ENCODE measurements around the gene TBC1D21. TPM values are rescaled to one million over a fixed set of nuclear protein-coding genes. Genes with fewer than 3 reads are reported as not detected.

Gene TBC1D21
- total and polyA plus RNA-seq, 8 donors = not detected

- Histone ChIP-seq H3K4me1 (no peaks in the 10 kb centered on the region), H3K36me3 (no peaks in the 10 kb centered on the region), H3K27me3 (peaks cover 0 to 48% (median 0%) of the 10 kb centered on the region in 3 donors), H3K9me3 (no peaks in the 10 kb centered on the region), H3K4me3 (no peak overlapping the region), H3K27ac (no peak overlapping the region)
- WGBS, 5 donors = 46 to 54% (median 50%) methylated on average over 11 to 14 of the region's 14 CpGs
- intact Hi-C loops (cut with DNase I; ENCODE audit: low total_unique reads) = no loop called here
- no peak for TF ChIP-seq POLR2A (IDR thresholded peaks at IDR 0.05)
- TF ChIP-seq EP300 (IDR thresholded peaks at IDR 0.05) = no peak
- TF ChIP-seq POLR2AphosphoS5 (IDR thresholded peaks at IDR 0.05) = no peak
- no peak for TF ChIP-seq CTCF (IDR thresholded peaks at IDR 0.05)
- DNase-seq = peak; percentile 23 to 41
These were observed 16.7 kb upstream of the TBC1D21 start for GRCh38 chr15:73856458-73857192.

GRCh38 chr15:73857193-73857920 is 16.0 kb upstream of the TBC1D21 start:
- H3K27me3 ChIP-seq = peaks cover 0 to 48% (median 0%) of the 10 kb centered on the region in 3 donors
- H3K36me3 ChIP-seq = no peaks in the 10 kb centered on the region
- no peak for DNase-seq
- no peak for TF ChIP-seq EP300 (IDR thresholded peaks at IDR 0.05)
- no peak for TF ChIP-seq POLR2AphosphoS5 (IDR thresholded peaks at IDR 0.05)
- WGBS, 5 donors = 62 to 84% (median 73%) methylated on average over 7 of the region's 7 CpGs
- no peak overlapping the region for H3K4me3 ChIP-seq
- H3K9me3 ChIP-seq = no peaks in the 10 kb centered on the region
- no peak overlapping the region for H3K27ac ChIP-seq
- H3K4me1 ChIP-seq = no peaks in the 10 kb centered on the region
- intact Hi-C loops (cut with DNase I; ENCODE audit: low total_unique reads) = no loop called here

- H3K4me3 ChIP-seq = no peak overlapping the region
- TF ChIP-seq POLR2A (IDR thresholded peaks at IDR 0.05) = no peak
- no peak for TF ChIP-seq CTCF (IDR thresholded peaks at IDR 0.05)
- no peak for TF ChIP-seq POLR2AphosphoS5 (IDR thresholded peaks at IDR 0.05)
- TF ChIP-seq EP300 (IDR thresholded peaks at IDR 0.05) = no peak
- H3K36me3 ChIP-seq = no peaks in the 10 kb centered on the region
- intact Hi-C loops (cut with DNase I; ENCODE audit: low total_unique reads) = no loop called here
- peaks cover 0 to 45% (median 0%) of the 10 kb centered on the region in 3 donors for H3K27me3 ChIP-seq
- peak in 1 of 2 donors; percentile 7 for DNase-seq
- H3K4me1 ChIP-seq = no peaks in the 10 kb centered on the region
- H3K9me3 ChIP-seq = no peaks in the 10 kb centered on the region
- 78 to 86% (median 83%) methylated on average over 6 of the region's 6 CpGs for WGBS, 5 donors
- H3K27ac ChIP-seq = no peak overlapping the region
These were observed 15.3 kb upstream of the TBC1D21 start for GRCh38 chr15:73858062-73858461.

GRCh38 chr15:73862276-73862675 is 11.1 kb upstream of the TBC1D21 start:
- Histone ChIP-seq H3K9me3 (no peaks in the 10 kb centered on the region), H3K36me3 (no peaks in the 10 kb centered on the region), H3K27ac (no peak overlapping the region), H3K4me1 (peaks cover 0 to 10% (median 6%) of the 10 kb centered on the region in 4 donors), H3K4me3 (no peak overlapping the region), H3K27me3 (peaks cover 0 to 36% (median 0%) of the 10 kb centered on the region in 3 donors)
- WGBS, 5 donors = 35 to 46% (median 42%) methylated on average over 6 of the region's 6 CpGs
- intact Hi-C loops (cut with DNase I; ENCODE audit: low total_unique reads) = no loop called here
- TF ChIP-seq CTCF (IDR thresholded peaks at IDR 0.05) (no peak), EP300 (IDR thresholded peaks at IDR 0.05) (no peak), POLR2AphosphoS5 (IDR thresholded peaks at IDR 0.05) (no peak), POLR2A (IDR thresholded peaks at IDR 0.05) (no peak)
- peak in 1 of 2 donors; percentile 3 for DNase-seq
